ENCODE results near the gene VAMP2.

The VAMP2 gene

GRCh38 chr17:8144401-8145231, 18.1 kb downstream of the VAMP2 start:
- Histone ChIP-seq H3K79me1 (ENCODE audit: low read length) (no peaks in the 10 kb centered on the region), H3K4me1 (ENCODE audit: control insufficient read depth in 1 of 2, insufficient read depth in 2 of 2, low read length in 2 of 2) (no peaks in the 10 kb centered on the region), H4K91ac (ENCODE audit: low read depth, low read length) (no peak overlapping the region), H2AFZ (ENCODE audit: insufficient read depth, low read length, poor library complexity) (no peak overlapping the region), H3K23ac (ENCODE audit: low read length) (no peak overlapping the region), H3K79me2 (ENCODE audit: control insufficient read depth, insufficient read depth, low read length, poor library complexity) (no peaks in the 10 kb centered on the region), H3K4me3 (ENCODE audit: low read depth, low read length) (no peak overlapping the region), H3K9me3 (ENCODE audit: insufficient read depth, low read depth, low read length) (no peaks in the 10 kb centered on the region), H3K14ac (ENCODE audit: low read length) (no peak overlapping the region), H3K4me2 (ENCODE audit: low read length) (no peak overlapping the region), H4K12ac (ENCODE audit: low read depth, low read length) (no peak overlapping the region), H2BK120ac (ENCODE audit: insufficient read depth, low read length, poor library complexity) (no peak overlapping the region), H3K27ac (ENCODE audit: low read depth, low read length) (no peak overlapping the region), H3K9ac (ENCODE audit: low read length) (no peak overlapping the region), H2BK12ac (ENCODE audit: low read length) (no peak overlapping the region), H4K8ac (ENCODE audit: low read depth, low read length) (no peak overlapping the region), H3K4ac (ENCODE audit: low read depth, low read length) (no peak overlapping the region), H3K18ac (ENCODE audit: low read length) (no peak overlapping the region), H2AK5ac (ENCODE audit: low read length) (no peak overlapping the region), H3K27me3 (ENCODE audit: insufficient read depth, low read length) (no peaks in the 10 kb centered on the region), H2BK5ac (ENCODE audit: low read depth, low read length, poor library complexity) (no peak overlapping the region), H3K36me3 (ENCODE audit: control insufficient read depth in 1 of 2, insufficient read depth in 2 of 2, low read length in 2 of 2) (peaks cover 67 to 72% of the 10 kb centered on the region in 2 experiments)
- WGBS (ENCODE audit: extremely low coverage, insufficient coverage, insufficient read length), result no CpG with 5 or more reads among the region's 15 CpGs
- no peak for DNase-seq

- no peak overlapping the region for H4K12ac ChIP-seq (ENCODE audit: low read depth, low read length)
- H3K4ac ChIP-seq (ENCODE audit: low read depth, low read length), result no peak overlapping the region
- no peak overlapping the region for H3K23ac ChIP-seq (ENCODE audit: low read length)
- H2BK5ac ChIP-seq (ENCODE audit: low read depth, low read length, poor library complexity), result no peak overlapping the region
- no peaks in the 10 kb centered on the region for H3K79me1 ChIP-seq (ENCODE audit: low read length)
- no peak for DNase-seq
- H4K91ac ChIP-seq (ENCODE audit: low read depth, low read length), result no peak overlapping the region
- H2AK5ac ChIP-seq (ENCODE audit: low read length), result no peak overlapping the region
- no peak overlapping the region for H2BK120ac ChIP-seq (ENCODE audit: insufficient read depth, low read length, poor library complexity)
- H3K9me3 ChIP-seq (ENCODE audit: insufficient read depth, low read depth, low read length), result no peaks in the 10 kb centered on the region
- H3K4me3 ChIP-seq (ENCODE audit: low read depth, low read length), result no peak overlapping the region
- peaks cover 0 to 2% of the 10 kb centered on the region in 2 experiments for H3K4me1 ChIP-seq (ENCODE audit: control insufficient read depth in 1 of 2, insufficient read depth in 2 of 2, low read length in 2 of 2)
- no peak overlapping the region for H3K18ac ChIP-seq (ENCODE audit: low read length)
- H3K9ac ChIP-seq (ENCODE audit: low read length), result no peak overlapping the region
- H2BK12ac ChIP-seq (ENCODE audit: low read length), result no peak overlapping the region
- H3K79me2 ChIP-seq (ENCODE audit: control insufficient read depth, insufficient read depth, low read length, poor library complexity), result no peaks in the 10 kb centered on the region
- H4K8ac ChIP-seq (ENCODE audit: low read depth, low read length), result no peak overlapping the region
- no peak overlapping the region for H3K14ac ChIP-seq (ENCODE audit: low read length)
- no peak overlapping the region for H3K4me2 ChIP-seq (ENCODE audit: low read length)
- no peak overlapping the region for H2AFZ ChIP-seq (ENCODE audit: insufficient read depth, low read length, poor library complexity)
- H3K27me3 ChIP-seq (ENCODE audit: insufficient read depth, low read length), result no peaks in the 10 kb centered on the region
- H3K36me3 ChIP-seq (ENCODE audit: control insufficient read depth in 1 of 2, insufficient read depth in 2 of 2, low read length in 2 of 2), result peaks cover 61 to 66% of the 10 kb centered on the region in 2 experiments
- WGBS (ENCODE audit: extremely low coverage, insufficient coverage, insufficient read length), result no CpG with 5 or more reads among the region's 22 CpGs
- no peak overlapping the region for H3K27ac ChIP-seq (ENCODE audit: low read depth, low read length)
These were observed 19.0 kb downstream of the VAMP2 start for GRCh38 chr17:8143581-8144400.

GRCh38 chr17:8142887-8143580, 19.7 kb downstream of the VAMP2 start:
- H3K9ac ChIP-seq (ENCODE audit: low read length), result no peak overlapping the region
- H2BK120ac ChIP-seq (ENCODE audit: insufficient read depth, low read length, poor library complexity), result no peak overlapping the region
- H3K4me3 ChIP-seq (ENCODE audit: low read depth, low read length), result no peak overlapping the region
- no peak overlapping the region for H4K8ac ChIP-seq (ENCODE audit: low read depth, low read length)
- no peaks in the 10 kb centered on the region for H3K79me2 ChIP-seq (ENCODE audit: control insufficient read depth, insufficient read depth, low read length, poor library complexity)
- H3K23ac ChIP-seq (ENCODE audit: low read length), result no peak overlapping the region
- no peak overlapping the region for H3K27ac ChIP-seq (ENCODE audit: low read depth, low read length)
- no peak overlapping the region for H3K4ac ChIP-seq (ENCODE audit: low read depth, low read length)
- H2BK12ac ChIP-seq (ENCODE audit: low read length), result no peak overlapping the region
- no peak for DNase-seq
- H3K27me3 ChIP-seq (ENCODE audit: insufficient read depth, low read length), result no peaks in the 10 kb centered on the region
- peaks cover 54 to 59% of the 10 kb centered on the region in 2 experiments for H3K36me3 ChIP-seq (ENCODE audit: control insufficient read depth in 1 of 2, insufficient read depth in 2 of 2, low read length in 2 of 2)
- no peak overlapping the region for H2AFZ ChIP-seq (ENCODE audit: insufficient read depth, low read length, poor library complexity)
- H2AK5ac ChIP-seq (ENCODE audit: low read length), result no peak overlapping the region
- H2BK5ac ChIP-seq (ENCODE audit: low read depth, low read length, poor library complexity), result no peak overlapping the region
- no peaks in the 10 kb centered on the region for H3K79me1 ChIP-seq (ENCODE audit: low read length)
- H3K14ac ChIP-seq (ENCODE audit: low read length), result no peak overlapping the region
- no CpG with 5 or more reads among the region's 15 CpGs for WGBS (ENCODE audit: extremely low coverage, insufficient coverage, insufficient read length)
- peaks cover 0 to 2% of the 10 kb centered on the region in 2 experiments for H3K4me1 ChIP-seq (ENCODE audit: control insufficient read depth in 1 of 2, insufficient read depth in 2 of 2, low read length in 2 of 2)
- H3K18ac ChIP-seq (ENCODE audit: low read length), result no peak overlapping the region
- no peak overlapping the region for H4K12ac ChIP-seq (ENCODE audit: low read depth, low read length)
- no peaks in the 10 kb centered on the region for H3K9me3 ChIP-seq (ENCODE audit: insufficient read depth, low read depth, low read length)
- no peak overlapping the region for H4K91ac ChIP-seq (ENCODE audit: low read depth, low read length)
- H3K4me2 ChIP-seq (ENCODE audit: low read length), result no peak overlapping the region

GRCh38 chr17:8142158-8142886, 20.4 kb downstream of the VAMP2 start:
- no peak overlapping the region for H2BK12ac ChIP-seq (ENCODE audit: low read length)
- DNase-seq, result no peak
- no peaks in the 10 kb centered on the region for H3K9me3 ChIP-seq (ENCODE audit: insufficient read depth, low read depth, low read length)
- no peak overlapping the region for H2BK5ac ChIP-seq (ENCODE audit: low read depth, low read length, poor library complexity)
- H3K36me3 ChIP-seq (ENCODE audit: control insufficient read depth in 1 of 2, insufficient read depth in 2 of 2, low read length in 2 of 2), result peaks cover 47 to 52% of the 10 kb centered on the region in 2 experiments
- no peaks in the 10 kb centered on the region for H3K27me3 ChIP-seq (ENCODE audit: insufficient read depth, low read length)
- H3K18ac ChIP-seq (ENCODE audit: low read length), result no peak overlapping the region
- no peak overlapping the region for H3K4me2 ChIP-seq (ENCODE audit: low read length)
- no peak overlapping the region for H4K8ac ChIP-seq (ENCODE audit: low read depth, low read length)
- H3K27ac ChIP-seq (ENCODE audit: low read depth, low read length), result no peak overlapping the region
- H4K12ac ChIP-seq (ENCODE audit: low read depth, low read length), result no peak overlapping the region
- no peak overlapping the region for H3K23ac ChIP-seq (ENCODE audit: low read length)
- WGBS (ENCODE audit: extremely low coverage, insufficient coverage, insufficient read length), result no CpG with 5 or more reads among the region's 23 CpGs
- H3K79me1 ChIP-seq (ENCODE audit: low read length), result no peaks in the 10 kb centered on the region
- no peak overlapping the region for H3K4me3 ChIP-seq (ENCODE audit: low read depth, low read length)
- no peak overlapping the region for H3K9ac ChIP-seq (ENCODE audit: low read length)
- H4K91ac ChIP-seq (ENCODE audit: low read depth, low read length), result no peak overlapping the region
- H2BK120ac ChIP-seq (ENCODE audit: insufficient read depth, low read length, poor library complexity), result no peak overlapping the region
- H3K4ac ChIP-seq (ENCODE audit: low read depth, low read length), result no peak overlapping the region
- no peak overlapping the region for H2AK5ac ChIP-seq (ENCODE audit: low read length)
- H3K4me1 ChIP-seq (ENCODE audit: control insufficient read depth in 1 of 2, insufficient read depth in 2 of 2, low read length in 2 of 2), result peaks cover 0 to 5% of the 10 kb centered on the region in 2 experiments
- no peak overlapping the region for H2AFZ ChIP-seq (ENCODE audit: insufficient read depth, low read length, poor library complexity)
- no peaks in the 10 kb centered on the region for H3K79me2 ChIP-seq (ENCODE audit: control insufficient read depth, insufficient read depth, low read length, poor library complexity)
- no peak overlapping the region for H3K14ac ChIP-seq (ENCODE audit: low read length)
